ENCODE measurements around the gene NBEA.

Gene NBEA

GRCh38 chr13:35457258-35457657 is 515.2 kb downstream of the NBEA start:
- Histone ChIP-seq H3K9me3 (ENCODE audit: control insufficient read depth, insufficient read depth, low read depth, low read length) (no peaks in the 10 kb centered on the region), H3K4me1 (ENCODE audit: control insufficient read depth, insufficient read depth, low read length) (no peaks in the 10 kb centered on the region), H3K36me3 (ENCODE audit: control insufficient read depth in 2 of 2, insufficient read depth in 1 of 2, low read length in 2 of 2) (no peaks in the 10 kb centered on the region), H3K4me3 (ENCODE audit: low read depth, low read length) (no peak overlapping the region), H3K27ac (ENCODE audit: extremely low read depth, low read depth, low read length) (no peak overlapping the region)
- ChIA-PET CTCF (no interaction called here), POLR2A (no interaction called here)
- TF ChIP-seq HOXD13 (CRISPR knock-in tag; IDR thresholded peaks at IDR 0.05; ENCODE audit: borderline replicate concordance) (no peak), KLF16 (tag by site-specific recombination; IDR thresholded peaks at IDR 0.05) (no peak), ZBTB11 (tag by site-specific recombination; conservative IDR thresholded peaks at IDR 0.05; ENCODE audit: low read depth) (no peak), ZFHX2 (tag by site-specific recombination; conservative IDR thresholded peaks at IDR 0.05) (no peak), ZNF707 (tag by site-specific recombination; IDR thresholded peaks at IDR 0.05) (no peak), ZBTB8A (tag by site-specific recombination; IDR thresholded peaks at IDR 0.05) (no peak), REST (tag by site-specific recombination; IDR thresholded peaks at IDR 0.05) (no peak), ZBTB26 (tag by site-specific recombination; optimal IDR thresholded peaks at IDR 0.05) (no peak), ZNF623 (tag by site-specific recombination; IDR thresholded peaks at IDR 0.05) (no peak), ZNF558 (tag by site-specific recombination; IDR thresholded peaks at IDR 0.05) (no peak), ZNF223 (tag by site-specific recombination; IDR thresholded peaks at IDR 0.05) (no peak), ZBTB1 (tag by site-specific recombination; IDR thresholded peaks at IDR 0.05) (no peak), ZNF610 (tag by site-specific recombination; IDR thresholded peaks at IDR 0.05; ENCODE audit: borderline replicate concordance) (no peak), PRDM1 (tag by site-specific recombination; IDR thresholded peaks at IDR 0.05) (no peak), ZNF791 (tag by site-specific recombination; IDR thresholded peaks at IDR 0.05) (no peak)
- TF ChIP-seq, protein P1, sequence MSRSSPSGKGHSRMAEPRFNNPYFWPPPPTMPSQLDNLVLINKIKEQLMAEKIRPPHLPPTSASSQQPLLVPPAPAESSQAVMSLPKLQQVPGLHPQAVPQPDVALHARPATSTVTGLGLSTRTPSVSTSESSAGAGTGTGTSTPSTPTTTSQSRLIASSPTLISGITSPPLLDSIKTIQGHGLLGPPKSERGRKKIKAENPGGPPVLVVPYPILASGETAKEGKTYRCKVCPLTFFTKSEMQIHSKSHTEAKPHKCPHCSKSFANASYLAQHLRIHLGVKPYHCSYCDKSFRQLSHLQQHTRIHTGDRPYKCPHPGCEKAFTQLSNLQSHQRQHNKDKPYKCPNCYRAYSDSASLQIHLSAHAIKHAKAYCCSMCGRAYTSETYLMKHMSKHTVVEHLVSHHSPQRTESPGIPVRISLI (tag by site-specific recombination; IDR thresholded peaks at IDR 0.05): no peak

GRCh38 chr13:35460061-35460460 is 518.0 kb downstream of the NBEA start:
- H3K36me3 ChIP-seq (ENCODE audit: control insufficient read depth in 2 of 2, insufficient read depth in 1 of 2, low read length in 2 of 2): no peaks in the 10 kb centered on the region
- no peak overlapping the region for H3K4me3 ChIP-seq (ENCODE audit: low read depth, low read length)
- ChIA-PET POLR2A (no interaction called here), CTCF (no interaction called here)
- H3K9me3 ChIP-seq (ENCODE audit: control insufficient read depth, insufficient read depth, low read depth, low read length): no peaks in the 10 kb centered on the region
- H3K4me1 ChIP-seq (ENCODE audit: control insufficient read depth, insufficient read depth, low read length): no peaks in the 10 kb centered on the region
- TF ChIP-seq TRIM28 (IDR thresholded peaks at IDR 0.05; ENCODE audit: borderline replicate concordance, low read length): no peak
- no peak for TF ChIP-seq ZNF501 (tag by site-specific recombination; IDR thresholded peaks at IDR 0.05)
- TF ChIP-seq ZNF561 (tag by site-specific recombination; IDR thresholded peaks at IDR 0.05; ENCODE audit: borderline replicate concordance): no peak
- no peak for TF ChIP-seq ZNF768 (tag by site-specific recombination; IDR thresholded peaks at IDR 0.05)
- no peak for TF ChIP-seq SETDB1 (IDR thresholded peaks at IDR 0.05; ENCODE audit: insufficient read length, low read length)
- no peak for TF ChIP-seq YY2 (tag by site-specific recombination; IDR thresholded peaks at IDR 0.05)
- no peak overlapping the region for H3K27ac ChIP-seq (ENCODE audit: extremely low read depth, low read depth, low read length)
